HG02852 (cell line): Measurements from ENCODE around the gene SLC2A6.
"Not testable (repeated sequence)": the region's sequence is repeated elsewhere in the genome, so short reads cannot be mapped to it uniquely, and the experiment has no call there.

Experiments
- ATAC-seq: cut with Tn5 transposase; IDR thresholded peaks from one replicate; pipeline ENCODE4 v1.9.1; 2021; ENCODE audit warnings: mild to moderate bottlenecking, moderate library complexity; ENCODE audit not compliant: unreplicated experiment

The SLC2A6 gene

GRCh38 chr9:133463234-133463863 lies 15.6 kb downstream of the SLC2A6 start:
- ATAC-seq, result no peak

- no peak for ATAC-seq
Observed at GRCh38 chr9:133461975-133462374, 16.9 kb downstream of the SLC2A6 start.

GRCh38 chr9:133460405-133461175 lies 18.3 kb downstream of the SLC2A6 start:
- ATAC-seq, result peak; percentile 19

GRCh38 chr9:133459476-133460404 lies 19.2 kb downstream of the SLC2A6 start, which contains the start of gene CACFD1:
TSS of gene CACFD1 (plus strand) at chr9:133459978. CDS start at chr9:133460067, 89 bp downstream.
- peak; percentile 71 for ATAC-seq

GRCh38 chr9:133458643-133459312 lies 20.1 kb downstream of the SLC2A6 start:
- no peak for ATAC-seq

DNA sequence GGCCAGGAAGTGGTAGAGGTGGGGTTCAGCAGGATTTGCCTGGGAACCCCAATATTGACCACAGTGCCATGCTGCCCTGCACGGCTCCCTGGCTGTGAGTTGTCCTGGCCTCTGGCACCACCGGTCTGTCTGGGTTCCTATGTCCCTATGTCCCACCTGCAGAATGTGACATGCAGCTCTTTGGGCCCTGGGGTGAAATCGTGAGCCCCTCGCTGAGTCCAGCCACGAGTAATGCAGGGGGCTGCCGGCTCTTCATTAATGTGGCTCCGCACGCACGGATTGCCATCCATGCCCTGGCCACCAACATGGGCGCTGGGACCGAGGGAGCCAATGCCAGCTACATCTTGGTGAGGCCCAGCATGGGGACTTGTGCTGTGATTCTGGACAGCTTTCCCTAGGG lies 21.2 kb downstream of the SLC2A6 start:
- ATAC-seq, result no peak

DNA sequence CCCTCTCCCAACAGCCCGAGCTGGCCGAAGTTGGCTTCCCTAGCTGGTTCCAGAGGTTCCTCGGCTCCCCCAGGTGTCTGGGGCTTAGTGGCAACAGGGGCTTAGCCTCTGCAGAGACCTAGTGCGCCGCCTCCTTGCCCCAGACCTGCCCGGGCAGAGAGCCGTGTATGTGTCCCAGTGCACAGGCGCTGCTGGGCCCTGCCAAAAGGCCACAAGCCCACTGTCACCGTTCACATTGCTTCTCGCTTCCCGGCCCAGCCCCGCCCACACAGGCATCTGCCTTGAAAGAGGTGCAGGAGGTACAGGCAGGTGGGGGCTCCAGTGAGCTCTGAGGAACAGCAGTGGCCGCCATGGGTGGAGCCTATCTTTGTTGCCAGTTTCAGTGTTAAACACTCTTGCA lies 21.7 kb downstream of the SLC2A6 start:
- no peak for ATAC-seq

DNA sequence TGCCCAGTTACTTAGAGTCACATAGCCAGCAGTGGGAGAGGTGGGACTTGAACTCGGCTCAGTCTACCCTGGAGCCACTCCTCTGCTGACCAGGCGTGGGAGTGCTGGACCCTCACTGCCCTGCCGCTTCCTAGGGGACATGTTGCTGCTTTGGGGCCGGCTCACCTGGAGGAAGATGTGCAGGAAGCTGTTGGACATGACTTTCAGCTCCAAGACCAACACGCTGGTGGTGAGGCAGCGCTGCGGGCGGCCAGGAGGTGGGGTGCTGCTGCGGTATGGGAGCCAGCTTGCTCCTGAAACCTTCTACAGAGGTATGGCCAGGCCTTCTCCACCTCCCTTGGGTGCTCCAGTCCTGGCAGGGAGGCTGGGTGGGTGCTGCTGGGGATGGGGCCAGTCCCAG lies 22.5 kb downstream of the SLC2A6 start:
- no peak for ATAC-seq

- no peak for ATAC-seq
Observed at GRCh38 chr9:133455936-133456335, 23.0 kb downstream of the SLC2A6 start.

DNA sequence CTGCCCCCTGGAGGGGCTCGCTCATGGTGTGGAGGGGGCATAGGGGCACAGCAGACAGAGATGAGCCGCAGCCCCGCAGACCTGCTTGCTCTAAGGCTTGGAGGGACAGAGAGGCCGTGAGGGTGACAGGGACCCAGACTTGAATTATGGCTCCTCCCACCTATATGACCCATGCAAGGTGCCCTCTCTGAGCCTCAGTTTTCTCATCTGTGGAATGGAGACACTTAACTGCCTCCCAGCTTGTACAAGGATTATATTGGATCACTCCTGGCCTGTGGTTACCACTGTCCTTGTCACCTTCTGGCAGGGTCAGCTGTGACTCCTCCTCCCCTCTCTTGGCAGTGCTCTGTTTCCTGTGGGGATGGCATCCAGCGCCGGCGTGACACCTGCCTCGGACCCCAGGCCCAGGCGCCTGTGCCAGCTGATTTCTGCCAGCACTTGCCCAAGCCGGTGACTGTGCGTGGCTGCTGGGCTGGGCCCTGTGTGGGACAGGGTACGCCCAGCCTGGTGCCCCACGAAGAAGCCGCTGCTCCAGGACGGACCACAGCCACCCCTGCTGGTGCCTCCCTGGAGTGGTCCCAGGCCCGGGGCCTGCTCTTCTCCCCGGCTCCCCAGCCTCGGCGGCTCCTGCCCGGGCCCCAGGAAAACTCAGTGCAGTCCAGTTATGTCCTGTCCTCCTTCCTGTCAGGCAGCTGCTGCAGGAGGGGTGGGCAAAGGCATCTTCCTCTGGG lies 23.8 kb downstream of the SLC2A6 start:
- ATAC-seq, result no peak

- ATAC-seq, result no peak
Observed at GRCh38 chr9:133454325-133454724, 24.6 kb downstream of the SLC2A6 start.

DNA sequence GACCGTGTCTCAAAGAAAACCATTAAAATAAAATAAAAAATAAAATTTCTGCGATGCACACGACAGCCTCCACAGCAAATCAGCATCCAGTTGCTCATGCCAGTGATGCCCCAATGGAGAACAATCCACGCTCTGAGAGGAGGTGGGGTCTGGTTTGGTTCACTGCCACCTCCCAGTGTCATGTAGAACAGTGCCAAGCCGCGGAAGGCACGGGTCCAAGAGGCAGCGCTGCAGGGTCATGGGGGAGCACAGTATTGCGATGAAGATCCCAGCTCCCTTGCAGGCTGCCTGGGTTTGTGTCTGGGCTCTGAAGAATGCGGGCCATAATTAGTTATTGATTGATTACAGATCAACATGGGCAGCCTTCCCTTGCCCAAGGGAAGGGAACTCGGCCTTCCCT lies 25.2 kb downstream of the SLC2A6 start:
- ATAC-seq, result no peak

DNA sequence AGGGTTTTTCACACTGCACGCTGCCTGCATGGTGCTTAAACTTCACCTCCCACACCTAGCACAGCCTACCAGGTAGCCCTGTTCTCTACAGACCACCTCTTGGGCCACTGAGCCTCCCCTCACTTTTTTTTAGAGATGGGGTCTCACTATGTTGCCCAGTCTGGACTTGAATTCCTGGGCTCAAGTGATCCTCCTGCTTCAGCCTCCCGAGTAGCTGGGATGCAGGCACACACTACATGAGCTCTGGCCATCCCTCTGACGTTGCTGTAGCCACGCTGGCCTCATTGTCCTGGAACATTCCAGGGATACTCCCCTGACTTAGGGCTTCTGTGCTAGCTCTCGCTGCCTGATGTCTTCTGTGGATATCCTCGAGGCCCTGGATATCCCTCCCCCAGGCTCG lies 26.3 kb downstream of the SLC2A6 start:
- no peak for ATAC-seq

- ATAC-seq, result not testable (repeated sequence)
Observed at GRCh38 chr9:133451865-133452264, 27.0 kb downstream of the SLC2A6 start.

GRCh38 chr9:133449760-133450159 lies 29.1 kb downstream of the SLC2A6 start:
- ATAC-seq, result no peak

DNA sequence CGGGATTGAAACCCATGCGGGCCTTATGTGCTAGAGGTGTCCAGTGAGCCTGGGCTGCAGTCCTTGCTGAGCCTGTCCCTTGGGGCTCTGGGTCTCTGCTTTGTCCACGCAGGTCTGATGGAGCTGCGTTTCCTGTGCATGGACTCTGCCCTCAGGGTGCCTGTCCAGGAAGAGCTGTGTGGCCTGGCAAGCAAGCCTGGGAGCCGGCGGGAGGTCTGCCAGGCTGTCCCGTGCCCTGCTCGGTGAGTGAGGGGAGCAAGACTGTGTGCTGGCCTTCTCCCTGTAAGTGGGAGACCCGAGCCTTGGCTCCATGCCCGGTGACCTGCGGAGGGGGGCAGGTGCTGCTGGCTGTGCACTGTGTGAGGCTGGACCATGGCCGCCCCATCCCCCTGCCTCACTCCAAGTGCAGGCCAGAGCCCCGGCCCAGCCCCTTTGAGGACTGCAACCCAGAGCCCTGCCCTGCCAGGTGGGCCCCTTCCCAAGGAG lies 30.4 kb downstream of the SLC2A6 start:
- no peak for ATAC-seq

GRCh38 chr9:133445293-133445969 lies 33.5 kb downstream of the SLC2A6 start:
- no peak for ATAC-seq

GRCh38 chr9:133443982-133444381 lies 34.9 kb downstream of the SLC2A6 start:
- ATAC-seq, result no peak

DNA sequence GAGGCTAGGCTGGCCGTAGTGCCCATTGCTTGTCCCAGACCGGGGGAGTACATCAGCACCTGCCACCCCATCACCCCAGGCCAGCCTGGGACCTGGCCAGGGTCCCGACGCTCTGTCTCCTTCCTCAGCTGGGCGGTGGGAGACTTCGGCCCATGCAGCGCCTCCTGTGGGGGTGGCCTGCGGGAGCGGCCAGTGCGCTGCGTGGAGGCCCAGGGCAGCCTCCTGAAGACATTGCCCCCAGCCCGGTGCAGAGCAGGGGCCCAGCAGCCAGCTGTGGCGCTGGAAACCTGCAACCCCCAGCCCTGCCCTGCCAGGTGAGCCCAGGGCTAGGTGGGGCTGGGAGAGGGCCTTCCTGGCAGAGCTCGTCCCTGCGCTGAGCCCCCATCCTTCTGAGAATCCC lies 35.7 kb downstream of the SLC2A6 start:
- no peak for ATAC-seq
